Ovary (tissue), 9 donors: Measurements from ENCODE around the gene PCYT1A. TPM values are rescaled to one million over a fixed set of nuclear protein-coding genes. Genes with fewer than 3 reads are reported as not detected.
"Not testable (repeated sequence)": the region's sequence is repeated elsewhere in the genome, so short reads cannot be mapped to it uniquely, and the experiment has no call there.

Experiments
- DNase-seq, 5 donors: peaks; one replicate each; pipeline ENCODE4 v3.0.0-alpha.2; 2019 to 2020
- H3K27ac ChIP-seq, 2 donors: fragments of 200-600 bp; one replicate each; pipeline versions ENCODE4 v1.5.1 to v1.8.0; 2019 to 2022
- H3K27me3 ChIP-seq: fragments of 200-600 bp; one replicate; pipeline ENCODE4 v1.8.0; 2022
- H3K36me3 ChIP-seq: fragments of 200-600 bp; sonication (generic); one replicate; pipeline ENCODE4 v1.5.1; 2019
- H3K4me1 ChIP-seq: one replicate; pipeline ENCODE4 v1.8.1; 2013; ENCODE audit warnings: mild to moderate bottlenecking, moderate library complexity; ENCODE audit not compliant: insufficient read depth
- H3K4me3 ChIP-seq: fragments of 200-600 bp; sonication (generic); one replicate; pipeline ENCODE4 v1.5.1; 2017
- H3K9me3 ChIP-seq, 2 donors: fragments of 200-600 bp in 1 of 2; sonication (generic) in 1 of 2; one replicate each; pipeline versions ENCODE4 v1.5.1 to v1.8.1; 2013 to 2019; ENCODE audit warnings: mild to moderate bottlenecking in 1 of 2, moderate library complexity in 1 of 2
- CTCF ChIP-seq, 3 donors: fragments of 450-650 bp in 2 of 3; fragments of 200-600 bp in 1 of 3; IDR thresholded peaks; one replicate each; pipeline versions ENCODE4 v1.5.1 to v1.8.0; 2016 to 2022; ENCODE audit warnings: antibody characterized with exemption in 3 of 3, mild to moderate bottlenecking in 1 of 3
- EP300 ChIP-seq: sonication (generic); formaldehyde crosslinking; IDR thresholded peaks from one replicate; pipeline ENCODE4 v1.6.1; 2017; ENCODE audit warnings: antibody characterized with exemption
- POLR2A ChIP-seq: fragments of 450-650 bp; IDR thresholded peaks from one replicate; pipeline ENCODE4 v1.6.1; 2017; ENCODE audit warnings: antibody characterized with exemption, mild to moderate bottlenecking, moderate library complexity
- WGBS, 3 donors: extraction: QIAGEN DNeasy Blood & Tissue Kit in 1 of 3; methylation state at CpG; one replicate each; pipeline versions ENCODE4 v1.1.5 to v1.1.7; 2013 to 2017; 5-methylcytosine and 5-hydroxymethylcytosine counted together
- intact Hi-C, 4 donors: fragments of 100-400 bp; cut with DNase I; formaldehyde crosslinking; loops; one replicate each; pipeline versions ENCODE4 v1.11.0 to v1.15.1; 2022 to 2023
- polyA plus RNA-seq, 2 donors: library from polyadenylated mRNA; stranded (reverse); fragments of 200-250 nt in 1 of 2; fragments of 350-450 nt in 1 of 2; fragmentation: Illumina TruSeq in 1 of 2; extraction: RNeasy Lipid Tissue Mini Kit (QIAGEN cat#74804) in 1 of 2; gene quantifications; one replicate each; pipeline ENCODE4 v1.2.3, GENCODE V29; 2013 to 2014
- total RNA-seq, 7 donors: library from RNA; depleted of rRNA in 2 of 7; stranded (reverse); fragments of >200 nt in 2 of 7; fragmentation: NEBNext Ultra II Directional in 3 of 7; extraction: Animal tissue kit (Norgen Biotek cat#: 25700) in 3 of 7; gene quantifications; one replicate each; pipeline versions ENCODE4 v1.1.0 to v1.2.4, GENCODE V29; 2016 to 2023
- donor health status: DM: no; HTN: no; CAD: no; lungs with moderate emphysema.
- donor health status: DM: no; HTN: no; CAD: no.
- donor health status: Bipolar disorder and iron deficiency.
- donor health status: DM: yes; HTN: yes; CAD: no.
- donor health status: DM: no; HTN: no; CAD: no.
- donor health status: DM: yes; HTN: yes; CAD: no.

PCYT1A gene
- total and polyA plus RNA-seq, 9 donors: 16.3 to 58.1 (median 33.7) TPM

- intact Hi-C loops: loop anchor here in 1 of 4 donors (10.0 kb wide), 1 partner anchor 189 kb away; the partner anchor contains the start of gene RNF168
- WGBS, 3 donors: 95 to 97% (median 95%) methylated on average over 1 of the region's 1 CpG
Observed at GRCh38 chr3:196315821-196316220, 28.3 kb upstream of the PCYT1A start.

GRCh38 chr3:196314597-196314996, 27.1 kb upstream of the PCYT1A start:
- WGBS, 3 donors: 86 to 91% (median 89%) methylated on average over 3 of the region's 3 CpGs

More at GRCh38 chr3:196315821-196316220, 28.3 kb upstream of the PCYT1A start:
- Histone ChIP-seq H3K9me3 (no peaks in the 10 kb centered on the region), H3K27me3 (no peaks in the 10 kb centered on the region), H3K4me1 (no peaks in the 10 kb centered on the region), H3K4me3 (no peak overlapping the region), H3K36me3 (no peaks in the 10 kb centered on the region), H3K27ac (no peak overlapping the region)
- TF ChIP-seq EP300 (no peak), POLR2A (no peak), CTCF (IDR thresholded peaks at IDR 0.05) (no peak)
- no peak for DNase-seq

GRCh38 chr3:196314086-196314485, 26.6 kb upstream of the PCYT1A start:
- not testable (repeated sequence) for H3K4me1 ChIP-seq, H3K27ac ChIP-seq, H3K4me3 ChIP-seq, H3K9me3 ChIP-seq, DNase-seq, H3K27me3 ChIP-seq, H3K36me3 ChIP-seq
- 82 to 84% (median 83%) methylated on average over 7 of the region's 7 CpGs for WGBS, 3 donors
- intact Hi-C loops: loop anchor here in 1 of 4 donors (10.0 kb wide), 1 partner anchor 191 kb away; the partner anchor contains the start of gene RNF168

More at GRCh38 chr3:196314597-196314996, 27.1 kb upstream of the PCYT1A start:
- Histone ChIP-seq H3K27me3 (no peaks in the 10 kb centered on the region), H3K4me1 (no peaks in the 10 kb centered on the region), H3K9me3 (no peaks in the 10 kb centered on the region), H3K27ac (no peak overlapping the region), H3K4me3 (no peak overlapping the region), H3K36me3 (no peaks in the 10 kb centered on the region)
- no peak for DNase-seq
- intact Hi-C loops: loop anchor here in 1 of 4 donors (10.0 kb wide), 1 partner anchor 190 kb away; the partner anchor contains the start of gene RNF168
- TF ChIP-seq EP300 (no peak), POLR2A (no peak), CTCF (IDR thresholded peaks at IDR 0.05) (no peak)

DNA sequence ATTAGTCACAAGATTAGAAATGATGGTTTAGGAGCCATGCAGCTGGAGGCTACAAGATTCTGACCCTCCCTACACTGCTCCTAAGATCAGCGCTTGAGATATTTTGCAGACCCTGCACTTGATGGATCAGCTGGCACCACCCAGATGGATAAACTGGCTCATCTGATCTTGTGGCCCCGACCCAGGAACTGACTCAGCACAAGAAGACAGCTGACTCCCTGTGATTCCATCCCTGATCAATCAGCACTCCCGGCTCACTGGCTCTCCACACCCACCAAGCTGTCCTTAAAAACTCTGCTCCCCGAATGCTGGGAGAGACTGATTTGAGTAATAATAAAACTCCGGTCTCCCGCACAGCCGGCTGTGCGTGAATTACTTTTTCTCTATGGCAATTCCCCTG, 15.4 kb upstream of the PCYT1A start:
- H3K9me3 ChIP-seq, H3K36me3 ChIP-seq, H3K27me3 ChIP-seq, H3K27ac ChIP-seq, intact Hi-C loops, DNase-seq, H3K4me1 ChIP-seq, H3K4me3 ChIP-seq: not testable (repeated sequence)
- 81 to 92% (median 88%) methylated on average over 5 to 7 of the region's 8 CpGs for WGBS, 3 donors

- DNase-seq, intact Hi-C loops, H3K27me3 ChIP-seq, H3K27ac ChIP-seq, H3K36me3 ChIP-seq, H3K4me3 ChIP-seq, H3K4me1 ChIP-seq, H3K9me3 ChIP-seq: not testable (repeated sequence)
- 53 to 66% (median 62%) methylated on average over 7 to 8 of the region's 10 CpGs for WGBS, 3 donors
Observed at GRCh38 chr3:196302551-196302950, 15.0 kb upstream of the PCYT1A start.

- intact Hi-C loops: no loop called here
- Histone ChIP-seq H3K4me1 (no peaks in the 10 kb centered on the region), H3K27me3 (no peaks in the 10 kb centered on the region), H3K36me3 (no peaks in the 10 kb centered on the region), H3K4me3 (no peak overlapping the region), H3K9me3 (no peaks in the 10 kb centered on the region), H3K27ac (no peak overlapping the region)
- DNase-seq: no peak
- 95 to 99% (median 97%) methylated on average over 2 of the region's 2 CpGs for WGBS, 3 donors
- TF ChIP-seq EP300: no peak
Observed at GRCh38 chr3:196298521-196298920, 11.0 kb upstream of the PCYT1A start.
